Measurements from ENCODE around the gene SEZ6L. TPM values are rescaled to one million over a fixed set of nuclear protein-coding genes. Genes with fewer than 3 reads are reported as not detected.

The SEZ6L gene
- total RNA-seq, 4 donors from 2014 or later: 0.23 to 0.83 (median 0.49) TPM

DNA sequence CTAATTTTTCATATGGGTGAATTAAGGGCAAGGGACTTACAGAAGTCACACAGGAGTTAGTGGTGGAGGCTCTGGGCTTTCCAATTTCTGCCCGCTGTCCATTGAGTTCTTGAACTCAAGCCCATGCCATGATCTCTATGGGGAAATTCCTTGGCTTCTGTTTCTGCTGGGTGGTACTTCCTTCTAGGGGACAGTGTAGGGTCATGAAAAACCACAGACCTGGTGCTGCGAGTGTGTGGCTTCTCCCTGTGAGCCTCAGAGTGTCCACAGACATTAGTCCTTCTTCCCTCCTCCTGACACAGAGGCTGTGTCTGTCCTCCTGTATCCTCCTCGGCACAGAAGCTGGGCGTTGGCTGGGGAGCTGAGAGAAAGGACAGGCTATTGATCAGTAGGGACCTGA, 6.3 kb upstream of the SEZ6L start:
- TF ChIP-seq POLR2A (IDR thresholded peaks at IDR 0.05; ENCODE audit: low read depth) (no peak), POLR2AphosphoS5 (IDR thresholded peaks at IDR 0.05) (no peak), EP300 (IDR thresholded peaks at IDR 0.05) (no peak)
- TF ChIP-seq, protein P1, sequence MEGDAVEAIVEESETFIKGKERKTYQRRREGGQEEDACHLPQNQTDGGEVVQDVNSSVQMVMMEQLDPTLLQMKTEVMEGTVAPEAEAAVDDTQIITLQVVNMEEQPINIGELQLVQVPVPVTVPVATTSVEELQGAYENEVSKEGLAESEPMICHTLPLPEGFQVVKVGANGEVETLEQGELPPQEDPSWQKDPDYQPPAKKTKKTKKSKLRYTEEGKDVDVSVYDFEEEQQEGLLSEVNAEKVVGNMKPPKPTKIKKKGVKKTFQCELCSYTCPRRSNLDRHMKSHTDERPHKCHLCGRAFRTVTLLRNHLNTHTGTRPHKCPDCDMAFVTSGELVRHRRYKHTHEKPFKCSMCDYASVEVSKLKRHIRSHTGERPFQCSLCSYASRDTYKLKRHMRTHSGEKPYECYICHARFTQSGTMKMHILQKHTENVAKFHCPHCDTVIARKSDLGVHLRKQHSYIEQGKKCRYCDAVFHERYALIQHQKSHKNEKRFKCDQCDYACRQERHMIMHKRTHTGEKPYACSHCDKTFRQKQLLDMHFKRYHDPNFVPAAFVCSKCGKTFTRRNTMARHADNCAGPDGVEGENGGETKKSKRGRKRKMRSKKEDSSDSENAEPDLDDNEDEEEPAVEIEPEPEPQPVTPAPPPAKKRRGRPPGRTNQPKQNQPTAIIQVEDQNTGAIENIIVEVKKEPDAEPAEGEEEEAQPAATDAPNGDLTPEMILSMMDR (IDR thresholded peaks at IDR 0.05): no peak

DNA sequence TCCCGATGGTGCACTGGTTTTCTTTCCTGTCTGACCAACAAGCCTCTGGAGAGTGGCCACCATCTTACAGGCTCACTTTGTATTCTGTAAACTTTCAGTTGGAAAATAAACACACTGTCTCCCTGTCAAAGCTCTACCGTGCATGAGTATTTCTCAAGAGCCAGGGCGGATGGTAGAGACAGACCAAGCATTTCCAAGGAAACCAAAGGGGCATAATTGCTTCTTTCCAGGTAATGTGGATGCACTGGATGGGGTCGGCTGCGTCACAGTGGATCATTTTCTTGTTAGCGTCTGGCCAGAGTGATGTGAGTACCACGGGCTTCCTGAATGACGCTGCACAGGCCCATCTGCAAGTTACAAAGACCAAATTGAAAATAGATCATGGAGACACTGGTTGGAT, 5.1 kb upstream of the SEZ6L start:
- TF ChIP-seq EP300 (IDR thresholded peaks at IDR 0.05) (no peak), POLR2A (IDR thresholded peaks at IDR 0.05; ENCODE audit: low read depth) (no peak), POLR2AphosphoS5 (IDR thresholded peaks at IDR 0.05) (no peak)
- TF ChIP-seq, protein P1 (IDR thresholded peaks at IDR 0.05): no peak
- no peak overlapping the region for H3K27ac ChIP-seq (replicated peaks in 1 of 4)
- H3K9me3 ChIP-seq: no peaks in the 10 kb centered on the region
- peaks cover 0 to 81% (median 2%) of the 10 kb centered on the region in 4 donors for H3K27me3 ChIP-seq
- H3K4me1 ChIP-seq: peaks cover 0 to 10% (median 6%) of the 10 kb centered on the region in 4 donors
- WGBS: 41% methylated on average over 8 of the region's 8 CpGs
- H3K4me3 ChIP-seq: no peak overlapping the region
- intact Hi-C loops (cut with DNase I): no loop called here
- H3K36me3 ChIP-seq: no peaks in the 10 kb centered on the region
- no peak for DNase-seq (ENCODE audit: extremely low spot score)

More for the DNA sequence above, 6.3 kb upstream of the SEZ6L start:
- no peak overlapping the region for H3K27ac ChIP-seq (replicated peaks in 1 of 4)
- no peaks in the 10 kb centered on the region for H3K36me3 ChIP-seq
- DNase-seq (ENCODE audit: extremely low spot score): no peak
- H3K27me3 ChIP-seq: peaks cover 0 to 80% (median 2%) of the 10 kb centered on the region in 4 donors
- no peak overlapping the region for H3K4me3 ChIP-seq
- peaks cover 0 to 7% (median 0%) of the 10 kb centered on the region in 4 donors for H3K9me3 ChIP-seq
- intact Hi-C loops (cut with DNase I): no loop called here
- WGBS: 72% methylated on average over 4 of the region's 4 CpGs
- no peaks in the 10 kb centered on the region for H3K4me1 ChIP-seq

DNA sequence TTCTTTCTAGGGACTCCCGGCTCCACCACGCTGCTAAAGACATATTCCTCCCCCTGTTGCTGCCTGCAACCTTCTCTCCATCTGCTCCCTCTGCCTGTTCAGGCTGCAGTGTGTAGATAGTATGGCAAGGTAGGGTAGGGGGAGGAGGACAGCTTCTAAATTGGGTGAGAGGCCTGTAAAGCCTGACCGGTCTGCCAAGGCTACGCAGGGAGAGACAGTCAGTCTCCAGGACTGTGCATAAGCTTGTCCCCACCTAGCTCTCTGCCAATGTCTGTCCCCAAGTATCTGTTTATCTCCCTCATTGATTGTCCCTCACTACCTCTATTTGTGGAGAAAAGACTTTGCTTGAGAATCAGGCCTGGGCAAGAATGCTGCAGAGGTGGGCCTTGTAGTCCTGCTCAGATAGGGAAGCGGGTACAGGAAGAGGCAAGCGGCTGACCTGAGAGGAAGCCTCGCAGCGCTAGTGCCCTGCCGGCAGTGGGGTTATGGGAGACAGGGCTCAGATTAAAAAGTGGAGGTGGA, 871 bp upstream of the SEZ6L start:
- DNase-seq (ENCODE audit: extremely low spot score): no peak
- intact Hi-C loops (cut with DNase I): no loop called here
- WGBS: 54% methylated on average over 9 of the region's 9 CpGs
- Histone ChIP-seq H3K27me3 (peaks cover 0 to 84% (median 24%) of the 10 kb centered on the region in 4 donors), H3K4me1 (peaks cover 6 to 26% (median 17%) of the 10 kb centered on the region in 4 donors), H3K36me3 (no peaks in the 10 kb centered on the region), H3K4me3 (no peak overlapping the region), H3K27ac (replicated peaks in 1 of 4) (no peak overlapping the region), H3K9me3 (no peaks in the 10 kb centered on the region)
- TF ChIP-seq EP300 (IDR thresholded peaks at IDR 0.05) (no peak), POLR2A (IDR thresholded peaks at IDR 0.05; ENCODE audit: low read depth) (no peak), POLR2AphosphoS5 (IDR thresholded peaks at IDR 0.05) (no peak)
- TF ChIP-seq, protein P1 (IDR thresholded peaks at IDR 0.05): no peak

DNA sequence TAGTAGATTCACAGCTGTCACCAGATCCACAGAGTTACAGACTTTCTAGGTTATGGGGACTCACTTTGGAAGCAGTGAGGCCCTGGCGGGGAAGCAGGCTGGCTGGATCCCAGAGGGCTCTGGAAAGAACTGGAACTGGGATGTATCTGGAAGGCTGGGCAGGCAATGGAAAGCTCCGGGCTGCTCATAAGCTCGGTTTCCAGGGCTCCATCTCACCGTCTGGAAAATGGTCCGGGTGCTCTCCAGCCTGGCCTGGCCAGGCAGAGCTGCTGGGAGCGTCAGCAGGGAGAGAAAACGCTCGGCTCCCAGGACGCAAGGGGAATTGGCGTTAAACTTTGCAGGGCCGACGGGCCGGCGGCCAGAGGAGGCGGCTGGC, 335 bp upstream of the SEZ6L start:
- Histone ChIP-seq H3K27ac (replicated peaks in 1 of 4) (no peak overlapping the region), H3K9me3 (no peaks in the 10 kb centered on the region), H3K4me3 (peak overlapping the region; percentile 46 to 59 (median 50)), H3K4me1 (peaks cover 6 to 26% (median 17%) of the 10 kb centered on the region in 4 donors), H3K36me3 (no peaks in the 10 kb centered on the region), H3K27me3 (peaks cover 0 to 88% (median 25%) of the 10 kb centered on the region in 4 donors)
- TF ChIP-seq, protein P1 (IDR thresholded peaks at IDR 0.05): no peak
- TF ChIP-seq POLR2AphosphoS5 (IDR thresholded peaks at IDR 0.05) (no peak), POLR2A (IDR thresholded peaks at IDR 0.05; ENCODE audit: low read depth) (no peak), EP300 (IDR thresholded peaks at IDR 0.05) (no peak)
- DNase-seq (ENCODE audit: extremely low spot score): no peak
- intact Hi-C loops (cut with DNase I): no loop called here
- 30% methylated on average over 2 of the region's 15 CpGs for WGBS

DNA sequence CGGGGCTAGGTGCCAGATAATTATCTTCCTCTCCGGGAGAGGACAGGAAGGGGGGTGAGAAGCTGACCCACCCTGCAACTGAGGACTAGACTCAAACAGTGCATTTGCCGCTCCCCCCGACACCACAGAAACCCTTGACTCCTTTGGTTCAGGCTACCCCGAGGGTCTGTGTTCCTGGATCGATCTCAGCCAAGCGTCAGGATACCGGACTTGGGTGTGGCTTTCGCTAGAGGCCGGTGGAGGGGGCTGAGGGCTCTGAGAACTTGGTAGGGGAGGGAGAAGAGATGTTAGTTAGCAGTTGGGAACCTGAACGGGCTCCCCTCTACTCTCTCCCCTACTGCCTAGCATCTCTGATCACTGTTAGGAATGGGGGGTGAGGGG, 840 bp downstream of the SEZ6L start:
- TF ChIP-seq POLR2AphosphoS5 (IDR thresholded peaks at IDR 0.05) (no peak), POLR2A (IDR thresholded peaks at IDR 0.05; ENCODE audit: low read depth) (no peak), EP300 (IDR thresholded peaks at IDR 0.05) (no peak)
- TF ChIP-seq, protein P1 (IDR thresholded peaks at IDR 0.05): no peak
- H3K27ac ChIP-seq (replicated peaks in 1 of 4): no peak overlapping the region
- 0% methylated on average over 2 of the region's 11 CpGs for WGBS
- no peak for DNase-seq (ENCODE audit: extremely low spot score)
- H3K4me1 ChIP-seq: peaks cover 6 to 26% (median 17%) of the 10 kb centered on the region in 4 donors
- intact Hi-C loops (cut with DNase I): no loop called here
- H3K27me3 ChIP-seq: peaks cover 0 to 100% (median 26%) of the 10 kb centered on the region in 4 donors
- no peaks in the 10 kb centered on the region for H3K36me3 ChIP-seq
- no peaks in the 10 kb centered on the region for H3K9me3 ChIP-seq
- peak overlapping the region; percentile 46 to 59 (median 50) for H3K4me3 ChIP-seq
